ENCODE measurements around the gene EXOC3L1. TPM values are rescaled to one million over a fixed set of nuclear protein-coding genes. Genes with fewer than 3 reads are reported as not detected.

The EXOC3L1 gene
- polyA plus RNA-seq, 1 experiment = not detected

- TF ChIP-seq CTCF (IDR thresholded peaks at IDR 0.05; ENCODE audit: low read depth, low read length) = no peak
- POLR2A ChIA-PET = no interaction called here
- DNase-seq (ENCODE audit: low read depth, low spot score) = no peak
- CTCF ChIA-PET = no interaction called here
- H3K9me3 ChIP-seq (ENCODE audit: control insufficient read depth, insufficient read depth, low read length) = no peaks in the 10 kb centered on the region; the same call in 1 of the 2 replicates
- H3K27me3 ChIP-seq (ENCODE audit: control insufficient read depth, insufficient read depth, low read length) = no peaks in the 10 kb centered on the region
- H3K27ac ChIP-seq (ENCODE audit: low read depth, low read length) = peak overlapping the region; percentile 21
- H3K4me3 ChIP-seq (ENCODE audit: low read depth, low read length) = peak overlapping the region; percentile 55
These were observed 1.6 kb upstream of the EXOC3L1 start for GRCh38 chr16:67191411-67191994.

GRCh38 chr16:67190448-67191399, 788 bp upstream of the EXOC3L1 start:
- DNase-seq (ENCODE audit: low read depth, low spot score) = peak; percentile 33
- TF ChIP-seq CTCF (IDR thresholded peaks at IDR 0.05; ENCODE audit: low read depth, low read length) = no peak
- no peaks in the 10 kb centered on the region for H3K27me3 ChIP-seq (ENCODE audit: control insufficient read depth, insufficient read depth, low read length)
- H3K9me3 ChIP-seq (ENCODE audit: control insufficient read depth, insufficient read depth, low read length) = no peaks in the 10 kb centered on the region; the same call in 1 of the 2 replicates
- ChIA-PET CTCF (interaction anchor here (2.2 kb wide), 1 partner anchor 237 kb away, joined by 7 read pairs; no protein-coding TSS in a partner anchor), POLR2A (no interaction called here)
- no peak overlapping the region for H3K27ac ChIP-seq (ENCODE audit: low read depth, low read length)
- H3K4me3 ChIP-seq (ENCODE audit: low read depth, low read length) = no peak overlapping the region

- CTCF ChIA-PET = interaction anchor here (0.9 to 2.2 kb wide), 3 partner anchors 9 to 235 kb away, joined by 3 to 7 read pairs (median 3); partner anchors contain the start of gene CES3
- no peak for DNase-seq (ENCODE audit: low read depth, low spot score)
- Histone ChIP-seq H3K27me3 (ENCODE audit: control insufficient read depth, insufficient read depth, low read length) (no peaks in the 10 kb centered on the region), H3K9me3 (ENCODE audit: control insufficient read depth, insufficient read depth, low read length) (no peaks in the 10 kb centered on the region; the same call in 1 of the 2 replicates), H3K4me3 (ENCODE audit: low read depth, low read length) (no peak overlapping the region), H3K27ac (ENCODE audit: low read depth, low read length) (no peak overlapping the region)
- POLR2A ChIA-PET = no interaction called here
- no peak for TF ChIP-seq CTCF (IDR thresholded peaks at IDR 0.05; ENCODE audit: low read depth, low read length)
These were observed 1.1 kb downstream of the EXOC3L1 start for GRCh38 chr16:67188798-67189197.

GRCh38 chr16:67188323-67188722, 1.6 kb downstream of the EXOC3L1 start:
- Histone ChIP-seq H3K27me3 (ENCODE audit: control insufficient read depth, insufficient read depth, low read length) (no peaks in the 10 kb centered on the region), H3K9me3 (ENCODE audit: control insufficient read depth, insufficient read depth, low read length) (no peaks in the 10 kb centered on the region; the same call in 1 of the 2 replicates), H3K27ac (ENCODE audit: low read depth, low read length) (no peak overlapping the region), H3K4me3 (ENCODE audit: low read depth, low read length) (no peak overlapping the region)
- CTCF ChIA-PET = interaction anchor here (2.2 kb wide), 1 partner anchor 234 kb away, joined by 7 read pairs; no protein-coding TSS in a partner anchor
- TF ChIP-seq CTCF (IDR thresholded peaks at IDR 0.05; ENCODE audit: low read depth, low read length) = no peak
- POLR2A ChIA-PET = no interaction called here
- DNase-seq (ENCODE audit: low read depth, low spot score) = no peak
